ENCODE measurements around the gene WDR27.
A peak's percentile ranks its signal among the peaks of the same experiment; 100 is the strongest.

The WDR27 gene

GRCh38 chr6:169701954-169702839 is at the start of gene WDR27, which contains the start of gene C6orf120:
Gene WDR27 (minus strand): TSS chr6:169702029. CDS start chr6:169689005, 13,024 bp downstream.
Gene C6orf120 (plus strand): TSS chr6:169702126. CDS start chr6:169702460, 334 bp downstream.
- peak; percentile 98 for DNase-seq

DNA sequence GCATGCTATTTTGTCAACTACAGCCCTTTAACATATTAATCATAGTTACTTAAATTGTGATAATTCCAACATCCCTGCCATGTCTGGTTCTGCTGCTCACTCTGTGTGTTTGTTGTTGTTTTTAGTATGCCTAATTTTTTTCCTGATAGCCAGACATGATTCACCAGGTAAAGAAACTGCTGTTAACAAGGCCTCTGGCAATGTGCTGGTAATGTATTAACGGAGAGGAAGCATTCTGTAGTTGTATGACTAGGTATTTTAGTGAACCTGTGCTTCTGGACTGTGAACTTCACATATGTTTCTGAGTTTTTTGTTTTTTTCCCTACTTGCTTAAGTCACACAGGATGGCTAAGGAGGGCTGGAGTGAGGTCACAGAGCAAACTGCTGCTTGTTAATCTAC is 44.7 kb upstream of the WDR27 start:
- no peak for DNase-seq

DNA sequence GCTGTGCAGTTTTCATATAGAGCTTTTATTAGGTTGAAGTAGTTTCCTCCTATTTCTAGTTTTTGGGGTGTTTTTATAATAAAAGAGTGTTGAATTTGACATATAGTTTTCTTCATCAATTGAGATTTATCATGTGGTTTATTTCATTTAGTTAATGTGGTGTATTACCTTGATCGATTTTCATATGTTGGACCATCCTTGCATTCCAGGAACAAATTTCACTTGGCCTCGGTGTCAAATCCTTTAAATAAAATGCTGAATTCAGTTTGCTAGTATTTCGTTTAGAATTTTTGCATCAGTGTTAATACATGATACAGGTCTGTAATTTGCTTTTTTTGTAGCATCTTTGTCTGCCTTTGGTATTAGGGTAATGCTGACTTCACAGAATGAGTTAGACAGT is 43.6 kb upstream of the WDR27 start:
- no peak for DNase-seq

GRCh38 chr6:169741344-169741743 is 39.5 kb upstream of the WDR27 start:
- DNase-seq, result no peak

DNA sequence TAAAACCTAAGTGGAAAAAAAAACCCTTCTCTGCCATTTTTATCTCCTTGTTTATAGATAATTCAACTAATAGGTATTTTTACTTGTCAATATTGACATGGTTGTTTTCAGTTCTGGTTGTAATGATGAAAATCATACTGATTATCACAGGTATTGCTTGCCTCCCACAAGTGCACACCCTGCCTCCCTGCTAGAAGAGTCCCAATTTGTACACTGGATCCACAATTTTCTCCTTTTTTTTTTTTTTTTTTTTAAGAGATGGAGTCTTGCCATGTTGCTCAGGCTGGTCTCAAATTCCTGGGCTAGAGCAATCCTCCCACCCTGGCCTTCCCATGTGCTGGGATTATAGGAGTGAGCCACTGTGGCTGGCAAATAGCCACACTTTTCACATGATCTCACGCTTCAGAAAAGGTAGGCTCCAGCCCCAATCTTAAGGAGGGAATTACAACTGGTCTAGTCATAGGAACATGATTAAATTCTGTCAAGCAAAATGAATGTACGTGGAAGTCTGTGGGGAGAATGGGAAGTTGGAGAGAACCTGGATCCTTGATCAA is 37.2 kb upstream of the WDR27 start:
- no peak for DNase-seq

GRCh38 chr6:169738204-169738975 is 36.6 kb upstream of the WDR27 start:
- DNase-seq, result no peak

DNA sequence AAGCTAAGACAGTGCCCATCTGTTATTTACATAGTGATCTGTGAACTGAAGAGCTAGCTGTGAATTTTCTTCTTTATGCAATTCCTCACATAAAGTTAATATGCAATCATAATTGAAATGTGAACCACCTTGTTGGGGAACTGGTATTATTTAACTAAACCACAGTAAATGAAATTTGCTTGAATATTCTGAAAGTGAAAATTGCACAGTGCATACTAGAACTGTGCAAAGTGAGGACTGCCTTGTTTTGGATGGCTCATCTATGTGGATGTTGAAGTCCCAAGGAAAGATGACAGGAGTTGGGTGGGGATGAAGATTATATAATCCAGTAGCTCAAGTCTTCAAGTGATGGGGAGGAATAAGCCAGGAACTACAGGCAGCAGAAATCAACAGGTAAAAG is 28.1 kb upstream of the WDR27 start:
- DNase-seq, result no peak

DNA sequence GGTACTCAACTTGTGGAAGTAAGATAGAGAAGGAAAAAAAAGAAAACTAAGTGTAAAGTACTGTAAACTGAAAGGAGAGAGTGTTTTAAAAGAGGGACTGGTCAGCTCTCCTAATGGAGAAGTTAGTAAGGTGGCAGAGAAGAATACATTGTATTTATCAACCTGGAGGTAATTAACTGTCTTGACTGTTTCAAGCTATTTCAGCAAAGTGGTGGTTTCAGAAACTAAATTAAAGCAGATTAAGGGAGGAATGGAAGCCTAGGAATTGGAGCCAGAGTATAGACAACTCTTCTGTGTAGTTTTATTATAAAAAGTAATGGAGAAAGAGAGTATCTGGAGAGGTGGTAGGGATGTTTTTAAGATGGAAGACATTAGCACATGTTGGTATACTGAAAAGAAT is 25.1 kb upstream of the WDR27 start:
- no peak for DNase-seq

- no peak for DNase-seq
Measured at GRCh38 chr6:169726049-169726400, 24.2 kb upstream of the WDR27 start.

GRCh38 chr6:169725125-169726048 is 23.6 kb upstream of the WDR27 start:
- peak; percentile 85 for DNase-seq

GRCh38 chr6:169724494-169725124 is 22.8 kb upstream of the WDR27 start, which contains the start of gene PHF10:
Gene PHF10 (minus strand): TSS chr6:169724500. CDS start chr6:169723931, 569 bp downstream.
- DNase-seq, result peak; percentile 82

DNA sequence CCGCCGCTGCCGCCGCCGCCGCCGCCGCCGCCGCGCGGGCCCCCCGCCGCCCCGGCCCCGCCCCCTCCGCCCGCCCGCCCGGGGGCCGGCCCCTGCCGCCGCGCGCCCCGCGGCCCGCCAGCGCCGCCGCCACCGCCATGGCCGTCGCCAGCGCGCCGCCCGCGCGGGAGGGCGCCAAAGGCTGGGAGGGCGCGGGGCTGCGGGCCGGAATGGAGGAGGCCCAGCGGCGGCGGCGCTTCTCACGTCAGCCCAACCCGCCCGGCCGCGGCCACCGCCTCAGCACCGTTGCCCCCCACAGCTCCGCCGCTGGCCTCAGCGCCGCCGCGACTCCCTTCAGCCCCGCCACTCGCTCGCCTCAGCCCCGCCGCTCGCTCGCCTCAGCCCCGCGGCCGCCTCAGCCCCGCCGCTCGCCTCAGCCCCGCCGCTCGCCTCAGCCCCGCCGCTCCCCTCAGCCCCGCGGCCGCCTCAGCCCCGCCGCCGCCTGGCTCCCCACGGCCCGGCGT is 22.2 kb upstream of the WDR27 start:
- DNase-seq, result no peak

DNA sequence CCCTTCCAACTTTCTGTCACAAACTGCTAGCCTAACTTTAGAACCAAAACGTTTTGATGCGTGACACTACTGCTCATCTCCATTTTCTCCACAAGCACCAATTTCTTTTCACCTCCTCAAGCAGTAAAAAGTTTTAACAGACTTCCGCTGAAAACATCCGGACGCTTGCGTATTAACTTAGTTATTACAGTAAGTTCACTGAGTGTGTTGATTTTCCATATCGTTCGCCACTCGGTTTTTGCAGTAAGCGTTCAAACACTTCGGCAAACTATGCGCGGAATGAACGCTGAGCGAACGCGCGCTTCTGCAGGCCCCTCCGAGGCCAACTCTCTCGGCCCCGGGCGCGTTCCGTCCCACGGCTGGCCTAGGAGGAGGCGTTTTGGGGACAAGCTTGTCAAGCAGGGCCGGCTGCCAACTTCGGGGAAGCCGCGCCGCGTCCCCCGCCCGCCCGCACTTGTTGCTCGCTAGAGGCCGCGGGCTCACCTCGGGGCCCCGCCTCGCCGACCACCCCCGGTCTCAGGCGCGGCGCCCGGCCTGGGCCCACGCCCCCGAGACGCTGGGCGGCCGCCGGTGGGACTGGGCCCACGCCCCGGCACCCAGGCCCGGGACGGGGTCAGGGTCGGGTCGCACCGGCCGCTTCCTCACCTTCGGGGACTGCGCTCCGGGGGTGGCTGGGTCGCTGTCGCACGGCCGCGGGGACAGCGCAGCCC is 21.5 kb upstream of the WDR27 start:
- DNase-seq, result peak; percentile 77

DNA sequence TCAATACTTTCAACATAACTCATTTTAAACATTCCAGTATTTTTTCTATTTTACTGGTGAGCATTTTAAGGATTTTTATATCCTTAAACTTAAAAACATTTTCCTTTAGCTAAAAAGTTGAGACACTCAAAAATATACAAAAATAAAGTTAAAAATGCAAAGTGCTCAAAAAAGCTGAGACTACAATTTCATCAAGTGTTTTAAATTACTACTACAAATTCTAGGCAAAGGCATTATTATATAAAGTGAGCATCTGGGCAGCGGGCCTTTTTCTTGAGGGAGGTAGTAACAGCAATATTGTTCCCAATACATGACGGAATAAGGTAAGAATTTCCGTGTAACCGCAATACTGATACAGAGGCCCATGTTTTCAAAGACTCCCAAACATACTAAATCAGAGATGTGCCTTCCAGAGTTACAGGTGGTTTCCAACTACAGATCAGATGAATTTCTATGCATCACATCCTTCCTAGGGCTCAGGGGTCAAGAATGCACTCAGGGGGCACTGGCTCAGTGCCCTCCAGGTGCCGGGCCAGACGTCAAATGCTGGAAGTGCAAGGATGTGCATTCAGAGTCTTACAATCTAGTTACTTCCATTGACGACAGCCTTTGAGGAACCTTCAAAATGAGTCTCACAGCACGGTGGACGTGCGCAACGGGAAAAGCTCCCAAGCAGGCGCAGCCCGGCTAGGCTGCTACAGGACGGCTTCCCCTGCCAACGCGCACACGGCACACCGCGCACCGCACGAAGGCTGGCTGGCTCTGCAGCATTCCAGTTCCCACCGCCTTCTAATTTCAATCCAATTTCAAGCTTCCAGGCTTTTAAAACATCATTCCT is 20.8 kb upstream of the WDR27 start:
- peak; percentile 67 for DNase-seq

- no peak for DNase-seq
Measured at GRCh38 chr6:169720207-169720855, 18.5 kb upstream of the WDR27 start.

DNA sequence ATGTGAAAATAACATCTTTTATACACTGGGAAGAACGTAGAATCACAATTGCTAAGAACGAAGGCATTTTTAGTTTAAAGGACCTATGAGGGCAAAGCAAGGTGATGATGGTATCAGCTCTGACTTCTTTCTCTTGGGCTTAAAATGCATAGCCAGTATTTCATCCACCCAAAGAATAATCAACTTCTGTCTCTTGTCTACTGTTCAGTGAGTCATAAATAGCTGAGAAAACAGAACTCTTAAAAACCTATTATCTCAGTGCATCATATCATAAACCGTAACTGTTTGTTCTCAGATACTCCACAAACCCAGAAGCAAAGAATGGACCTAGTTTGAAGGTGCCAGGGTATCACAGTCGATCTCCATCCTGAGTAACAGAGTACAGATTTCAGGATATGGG is 17.3 kb upstream of the WDR27 start:
- DNase-seq, result no peak

- DNase-seq, result no peak
Measured at GRCh38 chr6:169714595-169714994, 12.8 kb upstream of the WDR27 start.

DNA sequence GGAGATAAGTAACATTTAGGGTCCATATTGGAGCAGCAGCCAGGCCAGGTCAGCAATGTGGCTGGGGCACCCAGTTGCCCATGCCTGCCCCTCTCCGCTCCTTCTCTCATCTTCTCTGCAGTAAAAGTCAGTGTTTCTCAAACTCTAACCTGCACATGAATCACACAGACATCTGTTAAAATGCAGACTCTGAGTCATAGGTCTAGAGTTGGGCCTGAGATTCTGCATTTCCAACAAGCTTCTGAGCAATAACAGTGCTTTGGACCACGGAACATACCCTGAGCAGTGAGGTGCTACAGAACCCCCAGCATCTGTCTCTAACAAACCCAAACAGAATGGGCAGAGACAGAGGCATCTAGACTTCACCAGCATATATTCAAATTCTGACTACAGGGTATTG is 12.3 kb upstream of the WDR27 start:
- DNase-seq, result no peak

DNA sequence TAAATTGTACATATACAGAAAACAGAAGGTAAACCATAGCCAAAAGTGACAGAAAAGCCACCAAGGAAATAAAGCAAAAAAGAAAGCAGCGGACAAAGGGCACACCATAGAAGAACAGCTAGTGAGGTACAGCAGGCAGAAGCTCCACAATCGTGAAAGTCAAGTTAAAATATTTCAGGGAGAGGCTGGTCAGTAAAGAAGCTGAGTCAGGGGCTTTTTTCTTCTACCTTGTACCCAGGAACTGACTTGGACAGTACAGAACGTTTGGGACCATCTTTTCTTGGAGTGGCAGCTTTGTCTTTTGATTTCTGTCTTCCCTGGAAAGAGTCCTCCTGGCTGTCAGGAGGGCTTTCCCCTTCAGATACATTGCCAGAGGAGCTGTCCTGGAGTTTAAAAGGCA is 8.2 kb upstream of the WDR27 start:
- DNase-seq, result no peak

- DNase-seq, result no peak
Measured at GRCh38 chr6:169709293-169709692, 7.5 kb upstream of the WDR27 start.

All from islet precursor cell (in vitro differentiated cells).